ENCODE results near the gene SOX9. TPM values are rescaled to one million over a fixed set of nuclear protein-coding genes. Genes with fewer than 3 reads are reported as not detected.

Gene SOX9
- total and polyA plus RNA-seq, 2 experiments from 2014 or later: 36.9 to 87.3 TPM

DNA sequence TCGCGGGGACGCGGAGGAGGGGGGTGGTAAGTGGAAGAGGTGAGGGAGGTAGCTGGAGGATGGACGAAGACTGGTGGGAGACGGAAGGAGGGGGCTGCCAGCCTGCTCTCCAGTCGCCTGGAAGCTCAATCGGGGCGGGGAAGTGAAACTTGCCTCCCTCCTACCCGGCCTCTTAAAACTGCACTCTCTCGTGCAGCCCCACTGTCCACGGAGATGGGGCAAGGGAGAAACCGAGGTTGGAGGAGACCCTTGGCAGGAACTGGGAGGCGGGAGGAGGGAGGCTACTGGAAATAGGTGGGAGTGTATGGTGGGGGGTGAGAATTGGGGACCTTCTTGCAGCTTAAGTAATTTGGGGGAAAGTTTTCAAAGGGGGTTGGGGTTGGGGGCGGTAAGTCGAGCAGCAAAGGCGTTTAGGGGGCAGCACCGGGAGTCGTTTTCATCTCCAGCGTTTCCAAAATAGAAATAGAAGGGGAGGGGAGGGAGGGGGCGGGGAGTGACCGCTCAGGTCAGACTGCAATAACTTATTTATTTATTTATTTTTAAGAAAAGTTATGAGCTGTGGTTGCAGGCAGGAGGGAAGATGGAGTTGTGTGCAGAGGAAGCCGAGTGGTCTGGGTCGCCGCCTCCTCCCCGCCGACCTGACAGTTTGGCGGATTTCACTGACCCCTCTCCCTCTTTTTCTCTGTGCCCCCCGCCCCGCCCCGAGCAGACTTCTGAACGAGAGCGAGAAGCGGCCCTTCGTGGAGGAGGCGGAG lies 1.4 kb downstream of the SOX9 start:
- WGBS (ENCODE audit: low lambda C conversion rate, missing lambda C conversion rate): 2% methylated on average over 15 of the region's 36 CpGs
- no peak for TF ChIP-seq EZH2phosphoT487 (IDR thresholded peaks at IDR 0.05; ENCODE audit: low read depth, severe bottlenecking, unreplicated experiment)
- TF ChIP-seq EZH2 (IDR thresholded peaks at IDR 0.05; ENCODE audit: borderline replicate concordance): no peak
- TF ChIP-seq, protein P1, sequence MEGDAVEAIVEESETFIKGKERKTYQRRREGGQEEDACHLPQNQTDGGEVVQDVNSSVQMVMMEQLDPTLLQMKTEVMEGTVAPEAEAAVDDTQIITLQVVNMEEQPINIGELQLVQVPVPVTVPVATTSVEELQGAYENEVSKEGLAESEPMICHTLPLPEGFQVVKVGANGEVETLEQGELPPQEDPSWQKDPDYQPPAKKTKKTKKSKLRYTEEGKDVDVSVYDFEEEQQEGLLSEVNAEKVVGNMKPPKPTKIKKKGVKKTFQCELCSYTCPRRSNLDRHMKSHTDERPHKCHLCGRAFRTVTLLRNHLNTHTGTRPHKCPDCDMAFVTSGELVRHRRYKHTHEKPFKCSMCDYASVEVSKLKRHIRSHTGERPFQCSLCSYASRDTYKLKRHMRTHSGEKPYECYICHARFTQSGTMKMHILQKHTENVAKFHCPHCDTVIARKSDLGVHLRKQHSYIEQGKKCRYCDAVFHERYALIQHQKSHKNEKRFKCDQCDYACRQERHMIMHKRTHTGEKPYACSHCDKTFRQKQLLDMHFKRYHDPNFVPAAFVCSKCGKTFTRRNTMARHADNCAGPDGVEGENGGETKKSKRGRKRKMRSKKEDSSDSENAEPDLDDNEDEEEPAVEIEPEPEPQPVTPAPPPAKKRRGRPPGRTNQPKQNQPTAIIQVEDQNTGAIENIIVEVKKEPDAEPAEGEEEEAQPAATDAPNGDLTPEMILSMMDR (IDR thresholded peaks at IDR 0.05; ENCODE audit: poor library complexity): no peak
- DNase-seq (ENCODE audit: low spot score): peak; percentile 38
- H3K4me3 ChIP-seq: peak overlapping the region; percentile 83
- peaks cover 36% of the 10 kb centered on the region for H3K4me1 ChIP-seq (ENCODE audit: insufficient read depth)
- H3K9me3 ChIP-seq (ENCODE audit: low read depth): no peaks in the 10 kb centered on the region
- peak overlapping the region; percentile 87 for H3K27ac ChIP-seq
- H2AFZ ChIP-seq: peak overlapping the region; percentile 23
- peaks cover 41% of the 10 kb centered on the region for H3K79me2 ChIP-seq
- no peaks in the 10 kb centered on the region for H3K36me3 ChIP-seq (replicated peaks; ENCODE audit: insufficient read depth, low read depth)
- H3K27me3 ChIP-seq: peaks cover 24% of the 10 kb centered on the region
- no peaks in the 10 kb centered on the region for H3K9me2 ChIP-seq (replicated peaks; ENCODE audit: insufficient read depth)
- H3K4me2 ChIP-seq: peak overlapping the region; percentile 88
- peaks cover 37% of the 10 kb centered on the region for H4K20me1 ChIP-seq (ENCODE audit: insufficient read depth, poor library complexity, severe bottlenecking)

GRCh38 chr17:72122765-72123529 lies 2.1 kb downstream of the SOX9 start:
- WGBS (ENCODE audit: low lambda C conversion rate, missing lambda C conversion rate): 15% methylated on average over 42 of the region's 48 CpGs
- peak; percentile 69 for DNase-seq (ENCODE audit: low spot score)
- no peaks in the 10 kb centered on the region for H3K36me3 ChIP-seq (replicated peaks; ENCODE audit: insufficient read depth, low read depth)
- H3K9me3 ChIP-seq (ENCODE audit: low read depth): no peaks in the 10 kb centered on the region
- H3K27me3 ChIP-seq: peaks cover 16% of the 10 kb centered on the region
- no peak overlapping the region for H2AFZ ChIP-seq
- H3K4me1 ChIP-seq (ENCODE audit: insufficient read depth): peaks cover 29% of the 10 kb centered on the region
- H4K20me1 ChIP-seq (ENCODE audit: insufficient read depth, poor library complexity, severe bottlenecking): peaks cover 37% of the 10 kb centered on the region
- H3K4me3 ChIP-seq: peak overlapping the region; percentile 83
- peak overlapping the region; percentile 87 for H3K27ac ChIP-seq
- no peaks in the 10 kb centered on the region for H3K9me2 ChIP-seq (replicated peaks; ENCODE audit: insufficient read depth)
- H3K79me2 ChIP-seq: peaks cover 41% of the 10 kb centered on the region
- H3K4me2 ChIP-seq: peak overlapping the region; percentile 88
- TF ChIP-seq, protein P1 (IDR thresholded peaks at IDR 0.05; ENCODE audit: poor library complexity): no peak
- TF ChIP-seq EZH2phosphoT487 (IDR thresholded peaks at IDR 0.05; ENCODE audit: low read depth, severe bottlenecking, unreplicated experiment): no peak
- no peak for TF ChIP-seq EZH2 (IDR thresholded peaks at IDR 0.05; ENCODE audit: borderline replicate concordance)

GRCh38 chr17:72123530-72124437 lies 3.0 kb downstream of the SOX9 start:
- peak overlapping the region; percentile 83 for H3K4me3 ChIP-seq
- H3K27ac ChIP-seq: peak overlapping the region; percentile 87
- H3K36me3 ChIP-seq (replicated peaks; ENCODE audit: insufficient read depth, low read depth): no peaks in the 10 kb centered on the region
- no peaks in the 10 kb centered on the region for H3K9me3 ChIP-seq (ENCODE audit: low read depth)
- WGBS (ENCODE audit: low lambda C conversion rate, missing lambda C conversion rate): 61% methylated on average over 47 of the region's 75 CpGs
- H3K79me2 ChIP-seq: peaks cover 41% of the 10 kb centered on the region
- peaks cover 37% of the 10 kb centered on the region for H4K20me1 ChIP-seq (ENCODE audit: insufficient read depth, poor library complexity, severe bottlenecking)
- H3K4me2 ChIP-seq: peak overlapping the region; percentile 88
- DNase-seq (ENCODE audit: low spot score): no peak
- H3K27me3 ChIP-seq: peaks cover 11% of the 10 kb centered on the region
- H3K9me2 ChIP-seq (replicated peaks; ENCODE audit: insufficient read depth): no peaks in the 10 kb centered on the region
- peaks cover 24% of the 10 kb centered on the region for H3K4me1 ChIP-seq (ENCODE audit: insufficient read depth)
- no peak overlapping the region for H2AFZ ChIP-seq
- no peak for TF ChIP-seq EZH2phosphoT487 (IDR thresholded peaks at IDR 0.05; ENCODE audit: low read depth, severe bottlenecking, unreplicated experiment)
- TF ChIP-seq EZH2 (IDR thresholded peaks at IDR 0.05; ENCODE audit: borderline replicate concordance): no peak
- TF ChIP-seq, protein P1 (IDR thresholded peaks at IDR 0.05; ENCODE audit: poor library complexity): no peak

Measured in hepatocyte (in vitro differentiated cells).